Heart left ventricle (tissue), 16 donors: ENCODE data around the gene BIN1. TPM values are rescaled to one million over a fixed set of nuclear protein-coding genes. Genes with fewer than 3 reads are reported as not detected.

Experiments used
- ATAC-seq, 4 donors: fragments of 200-7000 bp; cut with Tn5 transposase; one replicate each; pipeline ENCODE4 v1.9.1; 2020 to 2022; ENCODE audit warnings: moderate library complexity in 4 of 4, mild to moderate bottlenecking in 3 of 4, moderate number of reproducible peaks in 1 of 4
- DNase-seq, 5 donors: peaks; one replicate each; pipeline ENCODE4 v3.0.0-alpha.2; 2020
- H3K27ac ChIP-seq, 12 donors: fragments of 200-600 bp; sonication (generic) in 4 of 12; one replicate each; pipeline versions ENCODE4 v1.5.0 to v1.8.0; 2016 to 2022; ENCODE audit warnings: mild to moderate bottlenecking in 2 of 12
- H3K27me3 ChIP-seq, 9 donors: fragments of 200-600 bp; sonication (generic) in 2 of 9; one replicate each; pipeline versions ENCODE4 v1.5.1 to v1.8.0; 2016 to 2022; ENCODE audit warnings: mild to moderate bottlenecking in 3 of 9
- H3K36me3 ChIP-seq, 9 donors: fragments of 200-600 bp; sonication (generic) in 2 of 9; one replicate each; pipeline versions ENCODE4 v1.5.0 to v1.8.0; 2018 to 2022; ENCODE audit warnings: mild to moderate bottlenecking in 2 of 9
- H3K4me1 ChIP-seq, 12 donors: fragments of 200-600 bp; sonication (generic) in 4 of 12; one replicate each; pipeline versions ENCODE4 v1.5.0 to v1.8.0; 2016 to 2022; ENCODE audit warnings: mild to moderate bottlenecking in 3 of 12
- H3K4me3 ChIP-seq, 12 donors: fragments of 200-600 bp; sonication (generic) in 4 of 12; one replicate each; pipeline versions ENCODE4 v1.5.0 to v1.8.0; 2017 to 2022; ENCODE audit warnings: mild to moderate bottlenecking in 9 of 12, moderate library complexity in 4 of 12
- H3K9me3 ChIP-seq, 12 donors: fragments of 200-600 bp; sonication (generic) in 4 of 12; one replicate each; pipeline versions ENCODE4 v1.5.0 to v1.8.0; 2016 to 2022; ENCODE audit warnings: mild to moderate bottlenecking in 1 of 12
- POLR2A ChIP-seq, 2 donors: fragments of 450-650 bp; IDR thresholded peaks; one replicate each; pipeline ENCODE4 v1.6.1; 2017; ENCODE audit warnings: antibody characterized with exemption in 2 of 2, mild to moderate bottlenecking in 2 of 2, moderate library complexity in 2 of 2
- WGBS, 4 donors: extraction: QIAGEN DNeasy Blood & Tissue Kit in 2 of 4; methylation state at CpG; one replicate each; pipeline versions ENCODE4 v1.1.5 to v1.1.7; 2013 to 2018; 5-methylcytosine and 5-hydroxymethylcytosine counted together
- intact Hi-C, 10 donors: fragments of 100-400 bp; cut with DNase I; formaldehyde crosslinking; loops; one replicate each; pipeline versions ENCODE4 v1.11.1 to v1.14.2; 2022
- polyA plus RNA-seq, 2 donors: library from polyadenylated mRNA; stranded (reverse); fragments of 200-250 nt; gene quantifications; one replicate each; pipeline ENCODE4 v1.2.3, GENCODE V29; 2013
- total RNA-seq, 9 donors: library from RNA; depleted of rRNA in 2 of 9; stranded (reverse); fragments of >200 nt in 2 of 9; fragmentation: NEBNext Ultra II Directional in 3 of 9; extraction: Animal tissue kit (Norgen Biotek cat#: 25700) in 3 of 9; gene quantifications; one replicate each; pipeline versions ENCODE4 v1.1.0 to v1.2.4, GENCODE V29; 2016 to 2023
- TF ChIP-seq, protein P1 (sequence below), 12 donors: fragments of 200-600 bp; sonication (generic) in 4 of 12; IDR thresholded peaks; one replicate each; pipeline versions ENCODE4 v1.5.0 to v1.8.0; 2018 to 2022; ENCODE audit warnings: antibody characterized with exemption in 12 of 12, mild to moderate bottlenecking in 5 of 12
- donor health status: ischemic (EF 13 %, LVEDD 7.1; RV severe dilation, severe dysfunction).
- donor health status: healthy with polysubstance abuse.
- donor health status: DM: no; HTN: yes; CAD: no.
- donor health status: DM: no; HTN: no; CAD: no.
- donor health status: ischemic (EF 25% LVEDD 6.9; RV normal size, moderate dysfunction).
- donor health status: ischemic (EF 25% LVEDD 5.7; RV mildly dilated, moderate dysfunction).
- donor health status: healthy.
- donor health status: DM: yes; HTN: yes; CAD: no.
- donor health status: ischemic (EF 35%, LVEDD 5.7; RV mildly dilated, moderate dysfunction).
- donor health status: nonischemic (EF 11% LVEDD 7.7; RV severe dilation, severe dysfunction).
- donor health status: DM: yes; HTN: yes; CAD: no.
- donor health status: PGD.
- donor health status: ischemic (EF 29% LVEDD 5.4; RV normal size, mild dysfunction).
- donor health status: nonischemic (EF 23%, LVEDD 6.1; RV moderate dilation, normal function).

Gene BIN1
- total and polyA plus RNA-seq, 11 donors, result 4.3 to 22.2 (median 15.6) TPM

DNA sequence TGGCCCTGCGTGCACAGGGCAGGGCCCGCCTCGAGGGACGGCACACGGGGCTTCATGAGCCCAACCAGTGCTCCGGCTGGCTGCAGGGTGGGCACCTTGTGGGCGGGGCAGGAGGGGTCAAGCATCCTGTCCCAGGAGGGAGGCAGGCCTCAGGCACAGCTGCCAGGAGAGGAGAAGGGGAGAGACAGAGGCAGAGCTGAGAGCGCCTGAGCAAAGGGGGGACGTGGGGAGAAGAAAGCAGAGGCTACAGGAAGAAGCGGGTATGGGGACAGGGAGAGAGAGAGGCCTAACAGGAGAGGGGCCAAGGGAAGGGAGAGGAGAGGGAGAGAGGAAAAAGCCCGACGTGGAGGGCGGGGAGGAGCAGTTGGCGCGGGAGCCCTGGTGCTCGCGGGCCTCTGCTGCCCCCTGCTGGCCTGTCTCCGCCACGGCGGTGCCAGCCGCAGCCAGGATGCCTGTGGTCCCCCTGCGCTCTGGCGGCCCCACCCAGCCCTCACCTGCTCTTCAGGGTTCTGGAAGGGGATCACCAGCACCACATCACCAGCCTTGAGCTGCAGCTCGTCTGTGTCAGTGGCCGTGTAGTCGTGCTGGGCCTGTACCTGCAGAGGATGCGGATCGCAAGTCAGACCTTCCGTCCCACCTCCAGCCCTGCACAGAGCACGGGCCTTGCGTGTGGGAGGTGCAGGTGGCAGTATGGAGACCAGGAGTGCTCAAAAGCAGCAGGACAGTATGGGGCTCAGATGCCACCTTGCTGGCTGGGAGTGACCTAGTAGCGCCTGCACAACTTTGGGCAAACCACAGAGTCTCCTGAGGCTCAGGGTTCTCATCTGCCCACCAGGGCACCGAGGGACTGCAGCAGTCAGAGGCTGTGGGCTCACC is 56.8 kb downstream of the BIN1 start:
- H3K9me3 ChIP-seq, result no peaks in the 10 kb centered on the region
- no peak overlapping the region for H3K27ac ChIP-seq
- DNase-seq, result peak; percentile 47 to 79 (median 53)

DNA sequence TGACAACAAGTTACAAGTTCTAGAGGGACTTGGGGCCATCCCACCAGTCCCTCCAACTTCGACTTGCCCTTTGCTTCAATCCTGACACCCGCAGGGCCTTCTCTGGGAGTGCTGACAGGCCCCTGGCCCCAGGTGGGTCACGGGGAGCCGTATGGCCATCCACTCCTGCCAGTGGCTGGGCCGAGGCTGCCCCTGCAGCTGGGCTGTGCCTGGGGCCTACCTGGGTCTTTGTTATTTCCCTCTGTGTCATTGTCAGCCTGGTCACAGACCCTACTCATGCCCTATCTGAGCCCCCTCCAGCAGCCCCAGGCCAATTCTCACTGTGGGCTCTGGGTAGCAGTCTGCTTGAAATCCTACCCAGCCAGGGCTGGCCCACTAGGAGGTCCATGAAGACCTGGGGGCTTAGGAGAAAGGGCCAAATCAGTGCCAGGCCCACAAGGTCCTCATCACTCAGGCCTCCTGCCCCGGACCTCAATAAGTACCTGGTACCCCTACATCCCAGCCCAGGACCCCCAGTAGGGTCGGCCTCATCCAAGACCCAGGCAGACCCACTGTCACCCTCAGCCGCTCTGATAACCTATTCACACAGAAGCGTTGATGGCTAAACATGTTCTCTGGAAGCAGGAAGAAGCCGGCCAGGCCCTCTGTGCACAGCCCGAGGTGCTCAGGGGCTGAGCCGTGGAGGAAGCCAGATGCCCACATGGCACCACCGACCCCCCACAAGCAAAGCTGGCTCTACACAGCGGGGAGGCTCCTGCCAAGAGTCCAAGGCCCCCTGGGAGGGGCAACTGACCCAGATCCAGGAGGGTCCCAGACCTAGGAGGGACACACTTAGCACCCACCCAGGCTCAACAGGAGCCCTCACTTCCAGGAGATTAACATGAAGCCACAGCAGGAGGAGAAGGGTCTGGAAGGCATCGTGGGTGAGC is 57.7 kb downstream of the BIN1 start:
- H3K36me3 ChIP-seq, result peaks cover 0 to 5% (median 0%) of the 10 kb centered on the region in 9 donors
- intact Hi-C loops, result no loop called here
- H3K4me1 ChIP-seq, result peaks cover 0 to 7% (median 0%) of the 10 kb centered on the region in 12 donors
- 89 to 93% (median 91%) methylated on average over 9 to 15 of the region's 15 CpGs for WGBS, 4 donors
- DNase-seq (peak in 3 of 5 donors; percentile 5 to 50 (median 14)), ATAC-seq (no peak)
- H3K4me3 ChIP-seq, result no peak overlapping the region
- no peak for TF ChIP-seq POLR2A (IDR thresholded peaks at IDR 0.05)
- TF ChIP-seq, protein P1, sequence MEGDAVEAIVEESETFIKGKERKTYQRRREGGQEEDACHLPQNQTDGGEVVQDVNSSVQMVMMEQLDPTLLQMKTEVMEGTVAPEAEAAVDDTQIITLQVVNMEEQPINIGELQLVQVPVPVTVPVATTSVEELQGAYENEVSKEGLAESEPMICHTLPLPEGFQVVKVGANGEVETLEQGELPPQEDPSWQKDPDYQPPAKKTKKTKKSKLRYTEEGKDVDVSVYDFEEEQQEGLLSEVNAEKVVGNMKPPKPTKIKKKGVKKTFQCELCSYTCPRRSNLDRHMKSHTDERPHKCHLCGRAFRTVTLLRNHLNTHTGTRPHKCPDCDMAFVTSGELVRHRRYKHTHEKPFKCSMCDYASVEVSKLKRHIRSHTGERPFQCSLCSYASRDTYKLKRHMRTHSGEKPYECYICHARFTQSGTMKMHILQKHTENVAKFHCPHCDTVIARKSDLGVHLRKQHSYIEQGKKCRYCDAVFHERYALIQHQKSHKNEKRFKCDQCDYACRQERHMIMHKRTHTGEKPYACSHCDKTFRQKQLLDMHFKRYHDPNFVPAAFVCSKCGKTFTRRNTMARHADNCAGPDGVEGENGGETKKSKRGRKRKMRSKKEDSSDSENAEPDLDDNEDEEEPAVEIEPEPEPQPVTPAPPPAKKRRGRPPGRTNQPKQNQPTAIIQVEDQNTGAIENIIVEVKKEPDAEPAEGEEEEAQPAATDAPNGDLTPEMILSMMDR (IDR thresholded peaks at IDR 0.05), result no peak
- H3K27ac ChIP-seq, result no peak overlapping the region
- no peaks in the 10 kb centered on the region for H3K27me3 ChIP-seq
- no peaks in the 10 kb centered on the region for H3K9me3 ChIP-seq

More for the DNA sequence above, 56.8 kb downstream of the BIN1 start:
- ATAC-seq, result peak in 3 of 4 donors; percentile 41 to 65 (median 52)
- Histone ChIP-seq H3K4me1 (peaks cover 0 to 7% (median 0%) of the 10 kb centered on the region in 12 donors), H3K4me3 (no peak overlapping the region), H3K27me3 (no peaks in the 10 kb centered on the region), H3K36me3 (peaks cover 0 to 5% (median 0%) of the 10 kb centered on the region in 9 donors)
- TF ChIP-seq, protein P1 (IDR thresholded peaks at IDR 0.05), result peak; percentile 87 to 99 (median 94)
- TF ChIP-seq POLR2A (IDR thresholded peaks at IDR 0.05), result no peak
- intact Hi-C loops, result no loop called here
- WGBS, 4 donors, result 32 to 41% (median 39%) methylated on average over 22 to 33 of the region's 33 CpGs

DNA sequence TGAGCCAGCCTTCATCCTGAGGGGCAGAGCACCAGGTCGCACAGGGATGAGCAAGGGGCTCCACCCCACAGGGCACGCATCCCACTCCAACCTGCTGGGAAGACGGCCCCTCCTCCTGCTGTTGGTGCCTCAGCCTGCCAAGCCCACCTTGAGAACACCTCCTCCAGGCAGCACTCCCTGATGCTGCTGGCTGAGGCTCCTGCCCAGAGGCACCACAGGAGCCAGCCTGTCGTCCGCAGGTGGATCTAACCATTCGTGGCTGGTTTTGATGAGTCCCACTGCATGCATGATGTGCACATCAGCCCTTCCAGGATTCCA is 58.4 kb downstream of the BIN1 start:
- Histone ChIP-seq H3K27me3 (no peaks in the 10 kb centered on the region), H3K9me3 (no peaks in the 10 kb centered on the region), H3K4me1 (peaks cover 0 to 7% (median 0%) of the 10 kb centered on the region in 12 donors), H3K27ac (no peak overlapping the region), H3K36me3 (peaks cover 0 to 5% (median 0%) of the 10 kb centered on the region in 9 donors), H3K4me3 (no peak overlapping the region)
- ATAC-seq, result no peak
- intact Hi-C loops, result no loop called here
- DNase-seq, result peak in 3 of 5 donors; percentile 11 to 35 (median 15)
- WGBS, 4 donors, result 89 to 100% (median 95%) methylated on average over 4 to 6 of the region's 6 CpGs
- TF ChIP-seq POLR2A (IDR thresholded peaks at IDR 0.05), result no peak
- TF ChIP-seq, protein P1 (IDR thresholded peaks at IDR 0.05), result no peak
